GM18508 (cell line): Measurements from ENCODE around the gene GNAQ.
"Not testable (repeated sequence)": the region's sequence is repeated elsewhere in the genome, so short reads cannot be mapped to it uniquely, and the experiment has no call there.

Experiments
- ATAC-seq: cut with Tn5 transposase; IDR thresholded peaks from one replicate; pipeline ENCODE4 v1.9.1; 2021; ENCODE audit warnings: moderate number of reproducible peaks; ENCODE audit not compliant: insufficient read depth, unreplicated experiment

The GNAQ gene

DNA sequence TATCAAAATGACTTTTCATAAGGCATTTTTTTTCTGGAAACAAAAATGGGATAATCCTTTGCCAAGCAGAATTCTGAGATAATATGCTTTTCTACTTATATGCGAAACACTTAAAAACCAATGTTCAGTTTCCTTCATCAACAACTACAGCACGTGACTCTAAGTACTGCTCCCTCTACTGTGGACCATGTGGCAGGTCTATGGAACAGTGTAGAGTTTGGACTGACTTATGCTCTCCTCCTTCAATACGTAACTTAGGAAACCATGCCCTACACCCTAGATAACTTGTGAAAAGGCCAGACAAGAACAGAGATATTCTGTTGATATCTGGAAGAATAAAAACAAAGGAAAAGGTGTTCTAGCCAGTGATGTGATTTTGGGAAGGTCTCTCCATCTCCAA lies 272.2 kb downstream of the GNAQ start:
- no peak for ATAC-seq

DNA sequence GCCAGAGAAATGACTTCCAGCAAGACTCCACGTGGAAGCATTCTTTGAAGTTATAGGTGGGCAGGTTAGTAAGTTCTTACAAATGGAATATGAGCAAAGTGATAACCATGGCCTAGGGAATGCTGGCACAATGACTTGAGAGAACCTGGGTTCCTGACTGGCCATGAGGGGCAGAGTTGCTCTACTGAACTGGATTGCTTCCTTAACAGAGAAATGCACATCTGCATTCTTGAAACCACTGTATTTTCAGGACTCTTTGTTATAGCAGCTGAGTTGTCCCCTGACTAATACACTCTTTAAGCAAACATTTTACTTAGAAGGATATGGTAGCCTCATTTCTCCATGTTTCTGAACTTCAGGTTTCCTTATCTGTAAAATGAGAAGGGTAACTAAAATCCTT lies 275.2 kb downstream of the GNAQ start:
- ATAC-seq = no peak

DNA sequence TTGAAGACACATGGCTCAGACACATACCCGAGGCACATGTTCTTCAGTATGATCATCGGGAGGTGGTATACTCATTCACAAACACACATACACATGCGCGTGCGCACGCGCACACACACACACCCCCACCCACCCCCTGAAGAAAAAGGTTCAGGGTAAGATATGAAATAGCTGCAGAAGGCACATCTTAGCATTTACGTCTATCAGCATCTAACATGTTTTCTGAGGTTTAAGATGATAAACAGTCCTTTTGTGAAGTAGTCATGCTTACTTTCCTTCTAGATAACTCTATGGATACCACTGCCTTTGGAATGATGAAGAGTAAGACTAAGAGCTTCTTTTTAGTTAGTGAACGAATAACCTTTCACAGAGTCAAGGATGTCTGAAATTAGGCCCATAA lies 278.4 kb downstream of the GNAQ start:
- no peak for ATAC-seq

DNA sequence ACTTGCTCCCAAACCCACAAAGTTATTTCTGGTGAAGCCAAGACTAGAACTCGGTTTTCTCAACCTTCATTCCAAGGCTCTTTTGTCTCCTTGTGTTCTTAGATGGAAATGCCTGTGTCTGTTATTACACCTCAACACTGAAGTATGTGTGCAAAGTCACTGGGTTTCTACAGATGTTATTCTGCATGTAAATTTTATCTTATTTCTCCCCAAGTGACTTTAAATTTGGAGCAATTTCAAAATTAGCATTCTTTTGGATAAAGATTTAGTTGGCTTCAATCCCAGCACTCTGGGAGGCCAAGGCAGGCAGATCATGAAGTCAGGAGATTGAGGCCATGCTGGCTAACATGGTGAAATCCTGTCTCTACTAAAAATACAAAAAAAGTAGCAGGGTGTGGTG lies 279.1 kb downstream of the GNAQ start:
- ATAC-seq = no peak

DNA sequence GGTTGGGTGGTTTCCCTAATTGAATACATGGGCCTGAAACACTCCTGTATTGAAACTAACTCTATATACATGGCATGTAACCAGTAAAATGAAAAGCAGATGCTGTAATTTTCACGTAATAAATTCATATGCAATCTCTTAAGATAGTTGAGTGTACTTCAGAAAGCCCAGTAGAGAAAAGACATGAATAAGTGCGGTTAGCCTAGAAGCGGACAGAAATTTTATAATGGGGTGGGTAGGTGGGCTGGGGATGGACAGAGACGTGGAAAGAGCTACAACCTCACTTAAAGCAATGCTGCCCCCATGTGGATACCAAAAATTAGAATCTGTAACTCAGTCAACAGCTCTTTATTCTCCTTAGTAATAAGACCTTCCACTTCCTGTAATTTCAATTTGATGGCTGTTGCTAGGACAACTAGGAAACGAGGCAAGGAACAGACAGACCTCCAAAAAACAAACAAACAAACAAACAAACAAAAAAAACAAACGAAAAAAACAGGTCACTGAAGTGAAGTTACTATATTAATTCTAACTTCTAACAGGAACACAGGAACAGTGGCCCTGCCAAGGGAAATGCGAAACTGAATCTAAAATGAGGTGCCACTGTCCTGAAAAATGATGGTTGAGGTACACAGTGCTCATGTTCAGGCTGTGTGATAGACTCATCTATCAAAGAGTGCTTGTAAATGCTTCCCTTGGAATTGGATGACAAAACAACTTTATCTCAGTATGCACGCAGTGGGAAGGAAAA lies 280.1 kb downstream of the GNAQ start:
- ATAC-seq = no peak

DNA sequence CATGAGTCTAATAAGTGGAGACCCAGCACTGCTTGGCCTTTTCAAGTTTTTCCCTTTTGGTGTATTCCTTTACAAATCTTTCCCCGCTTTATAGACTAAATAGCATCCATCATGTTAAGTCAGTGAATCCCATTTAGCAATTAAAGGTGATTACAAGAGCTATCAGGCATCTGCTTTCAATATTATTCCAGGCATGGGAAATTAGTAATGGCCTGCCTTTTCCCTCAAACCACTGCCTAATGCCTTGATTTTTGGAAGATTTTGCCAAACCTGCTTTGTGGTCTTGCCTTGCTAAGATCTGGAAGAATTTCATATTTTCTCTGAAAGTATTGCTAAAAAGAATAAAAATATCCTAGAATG lies 280.6 kb downstream of the GNAQ start:
- ATAC-seq = no peak

DNA sequence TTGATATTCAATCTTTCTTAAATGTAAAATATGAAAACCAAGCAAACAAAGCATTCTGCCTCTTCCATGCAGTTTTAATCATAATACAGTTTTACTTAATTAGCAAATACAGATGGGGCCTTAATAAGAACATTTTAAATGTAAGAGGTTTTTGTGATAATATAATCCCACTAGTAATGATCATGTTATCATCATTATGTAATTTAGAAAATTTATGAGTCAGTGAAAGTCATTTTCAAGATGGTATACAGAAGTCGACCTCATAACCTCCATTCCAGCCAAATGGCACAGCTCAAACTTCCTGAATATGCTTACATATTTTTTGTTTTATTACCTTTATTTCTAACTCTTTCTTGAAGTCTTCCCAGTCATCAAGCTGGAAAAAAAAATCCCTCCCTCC lies 281.3 kb downstream of the GNAQ start:
- ATAC-seq = no peak

DNA sequence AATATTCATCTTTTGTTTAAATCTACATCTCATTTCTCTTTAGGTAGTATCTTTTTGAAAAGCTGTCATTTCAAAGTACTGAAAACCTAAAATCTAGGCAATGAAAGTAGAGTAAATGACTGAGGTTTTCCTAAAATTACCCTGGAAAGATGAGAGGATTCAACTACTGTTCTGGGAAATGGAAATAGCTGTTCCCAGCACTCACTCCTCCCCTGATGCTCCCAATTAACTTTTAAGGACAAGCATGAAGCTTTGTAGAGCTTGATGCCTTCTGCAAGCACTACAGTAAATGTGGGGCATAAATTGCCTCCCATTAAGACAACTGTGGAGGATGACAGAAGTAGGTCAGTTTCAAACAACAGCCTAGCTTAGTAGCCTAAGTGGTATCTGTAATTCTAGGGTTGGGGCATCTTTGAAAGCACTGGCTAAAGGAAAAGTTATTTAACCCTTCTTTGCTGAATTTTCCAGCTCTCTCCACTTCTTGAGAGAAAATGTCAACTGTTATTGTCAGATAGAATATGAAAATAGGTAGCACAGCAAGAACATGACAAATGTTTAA lies 283.3 kb downstream of the GNAQ start:
- ATAC-seq = no peak

DNA sequence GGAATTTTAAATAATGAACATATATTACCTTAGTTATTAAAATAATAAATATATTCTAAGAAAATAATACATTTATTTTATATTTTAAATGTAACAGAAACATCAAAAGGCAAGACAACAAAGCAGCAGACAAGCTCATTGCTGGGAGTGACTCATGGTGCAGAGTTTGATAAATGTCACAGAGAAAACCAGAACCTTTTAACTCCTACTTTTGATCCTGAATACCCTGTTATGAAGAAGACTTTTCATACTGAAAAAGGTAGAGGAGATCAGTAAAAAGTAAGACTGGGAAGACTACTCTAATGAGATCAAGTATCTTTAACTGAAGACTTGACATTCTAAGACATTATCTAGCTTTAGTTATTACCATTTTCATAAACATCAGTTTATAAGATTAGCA lies 284.4 kb downstream of the GNAQ start:
- no peak for ATAC-seq

DNA sequence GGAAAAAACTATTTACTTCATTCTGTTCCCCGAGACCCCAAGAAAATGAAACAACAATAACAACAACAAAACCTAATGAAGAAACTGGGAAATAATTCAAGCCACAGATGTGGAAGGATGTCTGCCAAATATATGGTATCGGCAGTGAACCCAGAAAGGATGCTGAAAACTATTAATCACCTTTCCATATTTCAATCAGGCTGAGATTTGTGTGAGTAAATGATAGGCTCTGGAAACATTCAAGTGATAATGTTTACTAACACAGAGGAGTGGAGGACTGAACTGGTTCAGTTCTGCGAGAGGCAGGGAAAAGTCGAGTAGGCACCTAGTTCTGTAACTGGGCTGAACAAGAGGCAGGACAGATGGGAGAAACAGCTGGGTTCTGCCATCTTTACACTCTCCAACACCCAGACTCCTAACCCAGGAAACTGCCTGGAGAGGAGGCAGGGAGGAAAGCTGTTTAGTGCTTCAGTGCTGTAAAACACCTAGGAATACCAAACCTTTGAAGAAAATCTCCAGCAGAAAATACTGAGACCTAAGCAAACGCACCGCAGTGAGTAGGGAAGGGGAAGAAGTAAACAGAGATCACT lies 286.7 kb downstream of the GNAQ start:
- ATAC-seq = no peak

DNA sequence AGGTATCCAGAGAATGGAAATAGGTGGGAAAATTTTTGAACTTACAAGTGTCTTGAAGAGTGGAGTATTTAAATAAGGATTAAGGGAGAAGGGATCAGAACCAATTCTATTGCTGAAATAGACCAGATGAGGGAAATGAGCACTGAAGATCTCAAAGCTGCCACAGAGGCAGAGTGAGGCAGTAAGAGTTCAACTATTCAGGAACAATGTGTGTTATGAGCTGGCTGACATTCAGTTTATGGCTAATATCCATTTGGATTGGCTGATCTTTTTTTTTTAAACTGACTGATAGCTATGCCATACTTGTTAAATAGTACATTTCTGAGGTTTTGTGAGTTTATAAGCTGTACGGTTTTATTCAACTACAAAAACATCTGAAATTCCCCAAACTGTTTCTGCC lies 288.2 kb downstream of the GNAQ start:
- no peak for ATAC-seq

DNA sequence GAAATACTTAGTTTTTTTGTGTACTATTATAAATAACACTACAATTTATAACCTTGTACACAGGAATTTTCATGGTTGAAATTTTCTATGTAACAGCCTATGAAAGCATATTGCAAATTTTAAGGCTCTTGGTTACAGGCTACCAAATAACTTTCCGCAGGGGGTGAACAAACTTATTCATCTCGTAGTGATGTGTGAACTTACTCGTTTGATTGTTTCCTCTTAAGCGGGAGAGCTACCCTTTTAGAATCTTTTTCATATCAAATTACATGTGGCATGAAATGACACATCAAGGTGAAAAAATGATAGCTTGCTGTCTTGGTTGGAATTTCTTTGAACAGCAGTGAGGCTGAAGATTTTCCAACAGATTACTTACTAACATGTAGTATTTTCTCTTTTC lies 292.7 kb downstream of the GNAQ start:
- no peak for ATAC-seq

DNA sequence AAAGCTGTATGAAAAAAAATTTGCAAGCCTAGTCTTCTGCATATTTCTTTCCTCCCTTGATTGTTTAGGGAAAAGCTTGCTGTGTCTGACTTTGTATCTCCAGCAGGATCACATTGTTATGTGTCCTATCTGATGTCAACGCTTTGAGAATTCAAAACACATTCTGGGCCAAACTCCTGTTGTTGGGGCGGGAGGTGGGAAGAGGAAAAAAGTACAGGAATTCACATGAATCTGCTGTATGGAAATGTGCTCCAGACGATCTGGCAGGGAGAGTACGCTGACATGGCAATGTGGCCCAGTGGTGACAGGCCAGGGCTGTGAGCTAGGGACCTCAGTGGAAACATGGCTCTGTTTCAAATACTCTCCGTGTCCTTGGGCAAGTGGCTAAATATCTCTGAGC lies 296.1 kb downstream of the GNAQ start:
- no peak for ATAC-seq

DNA sequence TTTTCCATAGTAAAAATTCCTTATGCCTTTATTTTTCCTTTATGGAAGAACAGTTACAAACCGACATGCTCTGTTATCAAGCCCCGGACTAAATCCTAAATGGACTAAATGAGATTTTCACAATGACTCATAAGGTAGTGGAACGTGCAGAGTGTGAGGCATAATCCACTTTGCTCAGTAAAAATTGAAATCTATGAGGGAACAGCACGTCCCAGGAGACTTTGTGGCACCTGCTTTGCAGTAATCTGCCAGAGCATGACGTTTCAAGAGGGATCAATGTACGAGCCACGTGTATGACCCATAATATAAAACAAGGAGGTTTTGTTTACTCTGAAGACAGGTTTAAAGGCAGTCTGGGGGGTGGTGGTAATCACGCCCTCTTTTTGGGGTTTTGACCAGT lies 299.7 kb downstream of the GNAQ start:
- ATAC-seq = no peak

DNA sequence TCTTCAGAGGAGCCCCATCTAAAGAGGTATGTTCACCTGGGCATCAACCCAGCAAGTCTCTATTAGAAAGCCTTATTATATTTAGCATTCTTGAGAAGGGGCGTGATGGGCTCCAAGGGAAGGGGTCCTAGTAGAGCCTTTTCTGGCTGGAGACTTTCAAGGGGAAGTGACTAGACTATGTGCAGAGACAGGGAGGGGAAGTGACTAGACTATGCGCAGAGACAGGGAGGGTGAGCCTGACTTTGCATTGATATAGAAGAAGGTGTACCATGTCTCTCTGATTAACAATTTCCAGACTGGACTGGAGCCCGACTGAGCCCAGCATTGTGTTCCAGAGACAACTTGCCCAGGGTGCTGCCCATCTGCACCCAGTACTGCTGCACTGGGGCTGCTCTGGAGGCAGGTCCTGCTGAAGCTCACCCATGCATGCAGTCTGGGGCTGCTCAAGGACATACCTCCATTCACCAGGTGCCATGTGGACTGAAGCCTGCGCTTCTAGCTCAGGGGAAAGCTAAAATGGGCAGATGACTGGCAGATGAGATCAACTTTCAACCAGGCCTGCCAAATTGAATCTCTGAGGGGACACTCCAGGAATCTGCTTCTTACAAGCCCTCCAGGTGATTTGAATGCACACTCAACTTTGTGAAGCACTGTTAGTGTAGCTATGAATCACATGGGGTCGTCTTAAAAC lies 300.5 kb downstream of the GNAQ start:
- ATAC-seq = no peak

DNA sequence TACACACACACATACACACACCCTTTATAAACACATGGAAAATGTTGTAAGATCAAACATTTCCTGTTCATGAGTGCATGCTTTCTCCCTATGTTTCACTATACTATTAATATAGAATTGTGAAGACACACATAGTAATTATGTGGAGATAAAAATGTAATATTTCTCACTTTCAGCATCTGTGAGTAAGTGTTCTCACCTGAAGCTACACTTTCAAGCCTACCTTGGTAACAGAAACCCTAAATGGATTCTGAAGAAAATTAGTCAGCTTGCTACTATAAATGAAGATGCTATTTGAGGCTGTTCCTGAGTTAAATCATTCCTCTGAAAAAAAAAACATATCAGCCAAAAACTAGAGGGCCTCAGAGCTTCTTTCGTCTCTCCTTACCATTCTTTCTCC lies 302.4 kb downstream of the GNAQ start:
- ATAC-seq = no peak

DNA sequence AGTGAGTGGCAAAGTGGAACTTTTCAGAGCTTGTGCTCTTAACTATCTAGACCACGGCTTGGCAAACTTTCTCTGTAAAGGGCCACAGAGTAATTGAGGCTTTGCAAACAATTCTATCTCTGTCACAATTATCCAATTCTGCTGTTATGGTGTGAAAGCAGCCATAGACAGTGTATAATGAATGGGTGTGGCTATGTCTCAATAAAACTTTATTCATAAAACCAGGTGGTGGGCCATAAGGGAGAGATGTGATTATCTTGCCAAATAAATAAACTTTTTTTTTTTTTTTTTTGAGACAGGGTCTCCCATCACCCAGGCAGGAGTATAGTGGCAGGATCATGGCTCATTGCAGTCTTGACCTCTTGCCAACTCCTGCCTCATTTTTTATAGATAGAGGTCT lies 304.8 kb downstream of the GNAQ start:
- no peak for ATAC-seq

DNA sequence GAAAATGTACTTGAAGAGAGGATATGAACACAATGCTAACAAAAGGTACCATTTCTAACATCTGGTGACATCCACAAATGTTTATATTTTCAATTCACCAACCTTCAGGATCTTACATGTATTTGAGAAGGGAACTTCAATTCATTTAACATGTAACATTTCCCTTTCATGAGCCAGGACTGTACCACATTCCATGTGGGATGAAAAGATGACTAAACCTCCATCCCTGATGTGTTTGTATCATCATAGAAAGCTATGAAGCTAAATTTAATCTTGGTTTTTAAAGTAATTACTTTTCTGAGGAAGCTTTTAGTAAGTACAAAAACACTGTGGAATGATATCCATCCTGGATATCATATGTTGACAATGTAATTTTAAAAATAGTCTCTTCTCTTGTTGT lies 305.3 kb downstream of the GNAQ start:
- no peak for ATAC-seq

DNA sequence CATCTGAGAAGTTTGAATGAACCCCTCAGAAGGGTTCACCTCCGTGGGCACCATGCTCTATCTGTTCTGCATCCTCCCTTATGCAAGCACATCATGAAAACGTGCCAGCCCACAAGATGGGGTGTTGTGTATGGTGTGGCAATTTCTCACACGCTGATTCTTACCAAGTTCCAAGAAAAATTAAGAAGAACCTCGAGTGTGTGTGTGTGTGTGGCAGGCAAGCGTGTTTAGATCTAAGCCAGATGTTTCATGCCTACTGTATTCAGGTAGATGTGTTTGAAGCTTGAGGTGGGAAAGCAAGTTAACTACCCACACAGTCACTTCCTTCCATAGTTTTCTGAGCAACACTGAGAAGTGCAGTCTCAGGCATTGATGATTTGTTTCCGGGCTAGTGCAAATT lies 305.8 kb downstream of the GNAQ start:
- ATAC-seq = no peak

DNA sequence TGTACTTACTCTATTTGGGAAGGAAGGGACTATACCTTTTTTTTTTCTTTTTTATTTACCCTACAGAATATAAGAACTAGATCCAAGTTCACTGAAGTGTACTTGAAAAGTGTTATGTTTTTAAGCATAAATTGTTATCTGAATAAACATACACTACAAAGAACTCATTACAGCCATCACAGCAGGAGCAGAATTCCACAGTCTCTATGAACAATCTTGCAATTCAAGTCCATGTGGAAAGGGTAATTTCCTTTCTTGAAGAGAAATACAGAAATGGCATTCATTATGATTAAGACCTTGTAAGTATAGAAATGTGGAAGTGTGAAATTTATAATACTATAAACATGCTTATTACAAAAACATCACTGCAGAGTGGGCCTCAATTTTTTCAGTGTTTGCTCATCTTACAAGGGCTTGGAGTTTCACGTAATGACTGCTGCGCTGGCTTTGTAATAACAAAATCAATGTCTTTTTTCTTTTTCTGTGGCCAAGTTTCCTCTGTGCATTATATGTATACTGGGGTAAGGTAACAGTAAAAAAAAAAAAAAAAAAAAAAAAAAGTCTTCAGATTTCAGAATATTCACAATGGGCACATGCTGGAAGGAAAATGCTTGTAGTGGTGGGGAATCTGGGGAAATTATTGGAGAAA lies 306.4 kb downstream of the GNAQ start:
- no peak for ATAC-seq

DNA sequence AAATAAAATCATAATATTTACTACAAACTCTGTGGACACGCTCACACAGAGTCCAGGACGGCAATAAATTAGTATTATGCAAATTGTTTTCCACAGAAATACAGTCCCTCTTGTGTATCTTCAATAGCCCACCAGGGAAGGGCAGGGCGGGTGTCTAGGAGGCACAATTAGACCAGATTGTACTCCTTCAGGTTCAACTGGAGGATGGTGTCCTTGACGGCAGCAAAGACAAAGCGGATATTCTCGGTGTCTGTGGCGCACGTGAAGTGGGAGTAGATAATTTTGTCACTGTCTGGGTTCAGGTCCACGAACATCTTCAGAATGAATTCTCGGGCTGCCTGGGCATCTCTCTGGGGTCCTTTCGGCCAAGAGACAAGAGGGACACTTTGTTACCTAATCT lies 310.5 kb downstream of the GNAQ start:
- ATAC-seq = not testable (repeated sequence)
